CD1c-positive myeloid dendritic cell (primary cell): ENCODE measurements around the gene FAM222A.
A peak's percentile ranks its signal among the peaks of the same experiment; 100 is the strongest.

ENCODE experiments used
- DNase-seq: peaks from one replicate; pipeline ENCODE4 v3.0.0-alpha.2; 2016; ENCODE audit errors: extremely low spot score

The FAM222A gene

DNA sequence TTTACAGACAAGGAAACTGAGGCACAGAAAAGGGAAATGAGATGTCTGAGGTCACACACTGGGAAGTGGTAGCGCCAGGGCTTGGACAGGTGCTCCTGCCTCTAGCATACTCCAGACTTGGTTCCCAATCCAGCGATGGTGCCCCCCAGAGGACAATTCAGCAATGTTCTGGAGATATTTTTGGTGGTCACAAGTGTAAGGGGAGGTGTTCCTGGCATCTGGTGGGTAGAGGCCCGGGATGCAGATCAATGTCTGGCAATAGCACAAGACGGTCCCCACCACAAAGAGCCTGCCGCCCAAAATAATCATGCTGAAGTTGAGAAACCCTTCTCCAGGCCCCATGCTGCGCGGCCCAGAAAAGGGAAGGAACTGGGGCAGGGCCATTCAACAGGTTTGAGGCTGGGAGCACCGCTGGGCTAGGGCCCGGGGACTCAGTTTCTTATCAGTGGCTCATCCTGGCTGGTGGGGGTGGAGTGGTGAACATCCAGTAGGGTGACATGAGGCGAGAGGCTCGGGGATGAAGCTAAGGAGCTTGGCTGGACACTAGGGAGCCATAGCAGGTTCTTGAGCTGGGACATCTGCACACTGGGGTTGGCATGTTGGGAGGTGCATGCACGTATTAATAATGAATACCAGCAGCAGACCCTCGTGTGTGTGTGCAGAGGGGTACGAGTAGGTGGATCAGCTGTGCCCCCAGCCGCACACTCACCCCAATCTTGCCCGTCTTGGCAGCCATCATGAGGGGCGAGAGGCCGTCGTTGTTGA lies 84.5 kb downstream of the FAM222A start:
- no peak for DNase-seq

DNA sequence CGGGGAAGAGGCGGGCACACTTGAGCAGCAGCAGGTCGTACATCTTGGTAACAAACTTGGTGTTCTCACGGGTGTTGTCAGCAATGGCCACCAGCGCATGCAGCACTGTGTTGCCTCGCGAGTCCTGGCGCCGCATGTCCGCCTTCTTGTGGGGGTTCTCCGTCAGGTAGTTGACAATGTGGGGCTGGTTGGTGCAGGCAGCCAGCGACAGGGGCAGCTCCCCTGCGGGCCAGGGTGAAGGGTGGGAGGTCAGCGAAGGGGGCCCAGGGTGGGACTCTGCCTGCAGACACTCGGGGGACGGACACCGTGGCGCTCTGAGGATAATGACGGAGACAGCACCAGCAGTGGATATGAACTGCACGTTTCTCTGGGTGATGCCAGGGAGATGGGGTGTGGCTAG lies 85.1 kb downstream of the FAM222A start:
- no peak for DNase-seq

DNA sequence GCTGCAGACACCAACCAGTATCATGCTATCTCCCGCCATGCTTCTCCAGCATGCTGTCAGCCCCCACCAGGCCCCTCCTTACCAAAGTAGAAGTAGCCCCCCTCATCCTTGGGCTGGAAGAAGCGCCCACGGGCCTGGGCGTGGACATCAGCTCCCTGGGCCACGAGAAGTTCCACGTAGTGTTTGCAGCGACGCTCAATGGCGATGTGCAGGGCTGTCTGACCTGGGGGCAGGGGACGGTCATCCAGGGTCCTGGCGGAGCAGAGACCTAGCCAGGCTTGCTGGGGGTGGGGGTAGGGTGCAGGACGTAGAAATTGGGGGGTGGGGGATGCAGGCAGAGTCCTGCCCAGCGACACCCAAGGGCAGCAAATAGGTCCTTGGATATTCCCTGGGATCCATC lies 86.9 kb downstream of the FAM222A start:
- no peak for DNase-seq

DNA sequence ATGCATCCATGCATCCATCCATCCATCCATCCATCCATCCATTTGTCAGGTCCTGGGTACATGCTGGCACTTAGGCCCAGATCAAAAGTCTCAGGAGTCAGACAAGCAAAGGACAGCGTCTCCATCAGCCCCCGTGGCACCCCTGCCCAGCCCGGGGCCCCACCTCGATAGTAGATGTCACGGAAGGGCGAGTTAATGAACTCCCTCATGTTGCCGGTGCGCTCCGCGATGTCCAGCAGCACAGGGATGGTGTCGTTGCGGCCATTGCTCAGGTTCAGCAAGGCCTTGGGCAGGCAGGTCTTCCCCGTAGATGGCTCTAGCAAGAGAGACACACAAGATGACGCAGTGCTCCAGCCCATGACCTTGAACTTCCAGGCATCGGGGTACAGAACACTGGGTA lies 89.2 kb downstream of the FAM222A start:
- no peak for DNase-seq

DNA sequence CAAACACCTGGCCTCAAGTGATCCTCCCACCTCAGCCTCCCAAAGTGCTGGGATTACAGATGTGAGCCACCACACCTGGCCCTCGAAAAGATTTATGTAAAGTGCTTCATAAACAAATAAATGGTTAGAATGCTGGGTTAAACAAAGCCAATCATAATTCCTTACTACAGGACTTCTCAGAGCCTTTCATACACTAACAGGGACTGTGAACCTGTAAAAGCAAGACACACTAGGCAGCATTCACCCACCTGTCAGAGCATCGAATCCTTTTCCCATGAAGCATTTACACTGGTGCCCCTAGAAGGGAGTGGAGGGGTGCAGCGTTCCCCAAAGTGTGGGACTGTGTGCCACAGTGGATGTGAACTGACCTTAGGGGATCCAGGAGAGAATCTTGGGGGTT lies 90.1 kb downstream of the FAM222A start:
- no peak for DNase-seq

DNA sequence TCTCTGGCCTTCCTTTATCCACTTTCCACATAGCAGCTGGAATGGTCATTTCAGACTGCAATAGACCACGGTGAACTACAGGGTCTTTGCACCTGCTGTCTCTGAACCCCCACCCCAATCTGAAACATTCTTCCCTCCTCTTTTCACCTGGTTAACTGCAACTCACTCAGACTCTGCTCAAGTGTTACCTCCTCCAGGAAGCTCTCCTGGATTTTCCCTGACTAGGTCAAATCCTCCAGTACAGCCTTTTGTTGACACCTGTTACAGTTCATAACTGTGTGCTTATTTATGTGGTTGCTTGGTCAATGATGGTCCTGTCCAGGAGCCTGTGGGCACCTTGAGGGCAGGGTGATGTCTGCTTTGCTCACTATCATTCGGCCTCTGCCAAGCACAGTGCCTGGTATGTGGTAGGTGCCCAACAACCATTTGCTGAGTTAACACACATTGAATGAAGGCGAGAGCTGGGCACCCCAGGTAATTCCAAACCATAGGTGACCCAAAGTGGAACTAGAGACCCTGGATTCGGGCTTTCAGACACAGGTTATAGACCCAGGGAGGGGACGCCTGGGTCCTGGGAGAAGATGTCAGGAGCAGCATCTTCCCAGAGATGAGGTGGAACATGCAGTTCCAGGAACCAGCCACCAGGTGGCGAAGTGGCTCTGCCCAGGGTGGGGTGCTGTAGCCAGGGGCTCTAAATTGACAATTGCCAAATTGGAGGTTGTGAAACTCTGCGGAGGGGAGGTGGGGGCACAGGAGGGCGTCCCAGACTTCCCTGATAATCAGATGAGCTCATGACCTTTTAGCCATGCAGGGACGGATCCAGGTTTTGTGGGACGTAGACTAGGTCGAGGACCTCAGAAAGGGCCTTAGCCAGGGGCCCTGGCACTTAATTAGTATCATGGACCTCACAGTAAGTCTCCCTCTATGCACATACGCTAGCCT lies 91.5 kb downstream of the FAM222A start:
- DNase-seq: peak; percentile 75

DNA sequence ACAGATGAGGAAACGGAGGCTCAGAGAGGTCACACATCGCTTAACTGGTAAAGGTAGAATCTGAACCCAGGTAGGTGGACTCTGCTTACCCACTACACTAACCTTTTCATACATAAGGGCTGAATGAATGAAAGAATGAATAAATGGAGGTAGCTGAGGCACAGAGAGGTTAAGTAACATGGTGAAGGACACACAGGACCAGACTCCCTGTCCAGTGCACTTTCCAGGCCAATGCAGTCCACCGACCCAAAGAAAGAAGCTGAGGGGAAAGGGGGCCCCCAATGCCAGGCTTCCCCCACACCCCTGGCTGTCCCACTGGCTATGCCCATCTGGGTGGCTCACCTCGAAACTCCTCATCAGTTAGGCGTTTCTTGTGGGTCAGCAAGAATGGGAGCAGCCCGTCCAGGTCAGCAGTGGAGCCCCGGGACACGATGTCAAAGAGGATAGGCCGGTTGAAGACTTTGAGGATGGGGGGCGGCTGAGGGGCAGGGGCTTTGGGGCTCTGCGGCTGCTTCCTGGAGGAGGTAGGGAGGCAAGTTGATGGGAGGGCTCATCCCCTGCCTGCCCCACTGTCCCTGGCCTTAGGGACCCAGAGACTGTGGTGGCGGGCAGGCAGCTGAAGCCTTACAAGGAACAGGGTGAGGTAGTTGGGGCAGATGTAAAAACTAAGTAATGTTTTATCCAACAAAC lies 94.5 kb downstream of the FAM222A start:
- DNase-seq: no peak

DNA sequence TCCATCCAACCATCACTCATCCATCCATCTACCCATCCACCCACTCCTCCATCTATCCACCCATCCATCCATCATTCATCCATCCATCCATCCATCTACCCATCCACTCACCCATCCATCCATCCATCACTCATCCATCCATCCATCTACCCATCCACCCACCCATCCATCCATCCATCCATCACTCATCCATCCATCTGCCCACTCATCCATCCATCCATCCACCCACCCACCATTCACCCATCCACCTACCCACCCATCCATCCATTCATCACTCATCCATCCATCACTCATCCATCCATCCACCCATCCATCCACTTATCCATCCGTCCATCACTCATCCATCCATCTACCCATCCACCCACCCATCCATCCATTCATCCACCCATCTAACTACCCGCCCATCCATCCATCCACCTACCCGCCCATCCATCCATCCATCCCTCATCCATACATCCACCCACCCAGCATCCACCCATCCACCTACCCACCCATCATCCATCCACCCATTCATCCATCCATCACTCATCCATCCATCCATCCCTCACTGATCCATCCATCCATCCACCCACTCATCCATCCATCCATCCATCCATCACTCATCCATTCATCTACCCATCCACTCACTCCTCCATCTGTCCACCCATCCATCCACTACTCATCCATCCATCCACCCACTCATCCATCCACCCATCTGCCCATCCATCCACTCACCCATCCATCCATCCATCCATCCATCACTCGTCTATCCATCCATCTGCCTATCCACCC lies 95.4 kb downstream of the FAM222A start:
- no peak for DNase-seq

DNA sequence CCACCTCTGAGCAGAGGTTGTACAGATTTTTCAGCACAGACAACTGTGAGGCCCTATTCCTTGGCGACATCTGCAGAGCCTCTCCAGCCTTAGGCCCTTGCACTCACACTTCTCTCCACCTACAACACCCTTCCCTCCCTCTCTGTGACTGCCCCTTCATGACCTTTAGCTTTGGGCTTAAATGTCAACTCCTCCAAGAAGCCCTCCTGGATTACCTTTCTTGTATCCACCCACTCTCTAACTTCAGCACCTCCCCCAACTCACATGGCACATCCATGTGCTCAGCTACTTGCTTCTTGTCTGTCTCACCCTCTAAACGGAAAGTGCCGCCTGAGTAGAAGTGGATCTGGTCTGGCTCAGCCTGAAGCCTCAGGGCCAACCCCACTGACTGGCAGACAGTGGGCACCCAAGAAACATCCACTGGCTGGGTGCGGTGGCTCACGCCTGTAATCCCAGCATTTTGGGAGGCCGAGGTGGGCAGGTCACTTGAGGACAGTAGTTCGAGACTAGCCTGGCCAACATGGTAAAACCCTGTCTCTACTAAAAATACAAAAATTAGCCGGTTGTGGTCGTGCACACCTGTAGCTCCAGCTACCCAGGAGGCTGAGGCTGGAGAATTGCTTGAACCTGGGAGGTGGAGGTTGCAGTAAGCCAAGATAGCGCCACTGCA lies 97.5 kb downstream of the FAM222A start:
- no peak for DNase-seq

DNA sequence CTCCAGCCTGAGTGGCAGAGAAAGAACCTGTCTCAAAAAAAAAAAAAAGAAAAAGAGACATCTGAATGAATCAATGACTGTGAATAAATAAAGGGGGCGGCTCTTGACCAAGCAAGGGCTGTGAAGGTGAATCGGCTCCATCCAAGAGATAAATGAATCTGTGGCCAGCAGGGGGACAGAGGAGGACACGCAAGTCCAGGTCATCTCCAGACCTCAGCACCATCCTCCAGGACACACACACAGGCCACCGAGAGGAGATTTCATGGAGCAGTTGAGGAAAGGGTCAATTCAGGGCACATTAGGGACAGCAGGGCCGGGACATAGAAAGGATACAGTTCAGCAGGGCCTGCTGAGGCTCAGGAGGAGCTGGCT lies 98.0 kb downstream of the FAM222A start:
- no peak for DNase-seq

DNA sequence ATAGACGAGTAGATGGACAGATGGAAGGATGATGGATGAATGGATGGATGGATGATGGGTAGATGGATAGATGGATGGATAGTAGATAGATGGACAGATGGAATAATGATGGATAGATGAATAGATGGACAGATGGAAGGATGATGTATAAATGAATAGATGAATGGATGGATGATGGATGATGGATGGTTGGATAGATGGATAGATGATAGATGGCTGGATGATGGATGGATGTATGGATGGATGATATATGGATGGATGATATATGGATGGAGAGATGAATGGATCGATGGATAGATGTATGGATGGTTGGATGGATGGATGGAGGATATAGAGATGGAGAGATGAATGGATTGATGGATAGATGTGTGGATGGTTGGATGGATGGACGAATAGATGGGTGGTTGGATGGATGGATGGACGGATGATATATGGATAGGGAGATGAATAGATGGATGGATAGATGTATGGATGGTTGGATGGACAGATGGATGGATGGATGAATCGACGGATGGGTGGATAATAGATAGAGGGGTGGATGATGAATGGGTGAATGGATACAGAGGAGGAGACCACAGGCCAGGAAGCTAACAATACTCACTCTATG lies 100.3 kb downstream of the FAM222A start:
- DNase-seq: no peak

DNA sequence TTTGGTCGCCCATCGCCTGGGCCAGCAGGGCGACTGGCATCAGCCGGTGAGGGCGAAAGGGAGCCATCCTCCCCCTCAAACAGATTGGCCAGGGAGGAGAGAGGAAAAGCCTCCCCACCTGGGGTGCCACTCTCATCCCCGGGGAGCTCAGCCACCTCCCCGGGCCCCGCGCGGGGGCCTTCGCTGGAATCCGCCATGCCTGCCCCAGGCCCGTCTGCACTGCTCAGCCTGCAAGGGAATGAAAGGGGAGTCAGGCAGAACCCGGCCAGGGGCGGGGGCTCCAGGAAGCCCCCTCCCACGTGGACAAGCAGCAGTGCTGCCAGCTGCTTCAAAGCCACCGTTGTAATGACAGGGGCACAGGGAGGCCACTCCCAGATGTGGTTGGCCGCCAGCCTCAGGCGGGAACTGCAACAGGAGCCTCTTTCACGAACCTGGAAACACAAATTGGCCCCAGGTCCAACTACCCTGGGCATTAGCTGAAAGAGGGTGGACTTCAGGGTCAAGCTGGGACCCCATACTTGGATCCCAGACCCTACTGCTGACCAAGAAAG lies 101.0 kb downstream of the FAM222A start:
- no peak for DNase-seq

DNA sequence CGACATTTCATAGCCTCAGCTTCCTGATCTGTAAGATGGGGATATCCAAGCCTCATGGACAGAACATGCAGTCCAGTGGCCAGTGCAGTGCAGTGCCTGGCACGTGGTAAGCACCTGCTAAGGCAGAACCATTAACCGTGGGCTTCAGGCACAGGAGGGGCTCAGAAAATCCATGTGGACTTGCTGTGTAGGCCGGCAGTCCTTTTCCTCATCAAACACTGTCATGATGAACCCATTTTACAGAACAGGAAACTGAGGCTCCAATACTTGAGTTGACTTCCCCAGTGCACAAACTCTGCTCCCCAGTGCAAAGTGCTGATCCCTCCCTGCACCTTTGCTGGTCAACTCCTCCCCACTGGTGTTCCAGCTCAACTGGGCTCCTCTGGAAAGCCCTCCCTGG lies 101.6 kb downstream of the FAM222A start:
- DNase-seq: no peak

DNA sequence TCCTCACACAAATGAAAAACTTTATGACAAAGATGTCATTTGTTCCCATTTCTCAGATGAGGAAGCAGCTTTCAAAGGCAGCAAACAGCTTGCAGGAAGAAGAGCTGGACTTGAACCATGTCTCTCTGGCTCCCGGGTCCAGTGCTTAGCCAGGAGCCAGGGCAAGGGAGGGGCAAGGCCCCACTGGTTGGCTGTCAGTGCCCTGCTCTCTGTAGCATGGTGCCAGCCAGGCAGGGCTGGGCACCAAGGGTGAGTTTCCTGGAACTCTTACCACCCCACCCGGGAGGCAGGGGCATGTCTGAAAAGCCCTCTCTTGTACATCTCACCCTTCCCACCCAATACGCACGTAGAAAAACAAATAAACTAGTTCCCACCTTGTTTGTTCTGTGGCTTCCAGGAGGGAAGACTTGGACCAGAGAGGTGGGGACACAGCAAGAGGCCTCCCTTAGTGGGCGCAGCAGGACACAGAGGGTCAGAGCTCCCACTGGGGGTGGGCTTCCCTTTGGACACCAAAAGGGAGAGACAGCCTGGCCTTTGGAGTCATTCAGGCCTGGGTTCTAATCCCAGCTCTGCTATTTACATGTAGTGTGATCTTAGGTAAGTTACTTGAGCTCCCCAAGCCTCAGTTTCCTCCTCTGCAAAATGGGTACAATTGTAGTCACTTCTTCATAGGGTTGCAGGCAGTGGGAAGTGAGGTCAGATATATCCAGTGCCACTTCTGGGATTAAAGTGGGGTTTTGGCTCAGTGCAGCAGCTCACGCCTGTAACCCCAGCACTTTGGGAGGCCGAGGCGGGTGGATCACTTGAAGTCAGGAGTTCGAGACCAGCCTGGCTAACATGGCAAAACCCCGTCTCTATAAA lies 102.4 kb downstream of the FAM222A start:
- no peak for DNase-seq

DNA sequence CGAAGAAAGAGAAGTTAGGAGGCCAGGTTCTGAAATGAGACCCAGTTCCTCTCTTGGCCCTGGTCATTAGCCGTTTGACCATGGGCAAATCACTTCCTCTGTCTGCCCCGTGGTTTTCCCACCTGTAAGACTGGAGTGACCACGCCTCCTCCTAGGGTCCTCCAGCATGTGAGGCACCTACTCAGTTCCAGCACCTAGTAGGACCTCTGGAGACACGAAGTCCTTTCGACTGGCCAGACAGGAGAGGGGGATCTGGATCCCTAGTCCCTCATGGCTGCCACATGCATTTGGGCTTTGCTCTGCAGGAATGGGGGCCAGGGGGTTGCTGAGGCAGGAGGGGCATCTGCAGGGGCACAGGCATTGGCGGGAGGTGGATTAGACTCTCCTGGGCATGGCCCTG lies 103.2 kb downstream of the FAM222A start:
- peak; percentile 12 for DNase-seq

DNA sequence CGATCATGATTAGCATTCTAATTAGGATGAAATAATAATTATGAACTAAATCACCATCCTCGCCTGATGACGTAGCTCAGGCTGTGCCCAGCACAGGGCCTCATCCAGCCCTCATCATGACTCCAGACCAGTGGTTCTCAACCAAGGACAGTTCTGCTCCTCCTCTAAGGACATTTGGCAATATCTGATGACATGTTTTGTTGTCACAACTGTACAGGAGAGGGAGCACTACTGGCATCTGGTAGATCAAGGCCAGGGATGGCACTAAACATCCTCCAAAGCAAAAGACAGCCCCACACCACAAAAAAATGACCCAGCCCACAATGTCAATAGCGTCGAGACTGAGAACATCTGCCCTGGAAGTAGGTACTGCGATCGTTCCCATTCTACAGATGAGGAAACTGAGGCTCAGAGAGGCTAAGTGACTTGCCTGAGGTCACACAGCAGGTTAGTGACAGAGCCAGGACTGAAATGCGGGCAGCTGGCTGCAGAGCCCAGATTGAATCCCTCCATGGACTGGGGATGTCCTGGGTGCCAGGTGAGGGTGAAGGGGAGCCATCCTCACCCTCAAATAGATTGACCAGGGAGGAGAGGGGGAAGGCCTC lies 104.1 kb downstream of the FAM222A start:
- DNase-seq: no peak

DNA sequence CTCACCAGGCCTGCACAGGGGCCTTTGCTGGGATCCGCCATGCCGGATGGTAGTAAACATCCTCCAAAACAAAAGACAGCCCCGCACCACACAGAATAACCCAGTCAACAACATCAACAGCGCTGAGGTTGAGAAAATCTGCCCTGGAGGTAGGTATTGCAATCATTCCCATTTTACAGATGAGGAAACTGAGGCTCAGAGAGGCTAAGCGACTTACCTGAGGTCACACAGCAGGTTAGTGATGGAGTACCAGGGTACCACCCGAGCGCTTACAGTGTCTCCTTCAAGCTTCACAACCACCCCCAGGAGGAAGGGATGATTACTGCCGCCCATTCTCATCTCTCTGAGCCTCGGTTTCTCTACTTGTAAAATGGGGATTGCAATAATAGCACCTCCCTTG lies 104.6 kb downstream of the FAM222A start:
- no peak for DNase-seq

DNA sequence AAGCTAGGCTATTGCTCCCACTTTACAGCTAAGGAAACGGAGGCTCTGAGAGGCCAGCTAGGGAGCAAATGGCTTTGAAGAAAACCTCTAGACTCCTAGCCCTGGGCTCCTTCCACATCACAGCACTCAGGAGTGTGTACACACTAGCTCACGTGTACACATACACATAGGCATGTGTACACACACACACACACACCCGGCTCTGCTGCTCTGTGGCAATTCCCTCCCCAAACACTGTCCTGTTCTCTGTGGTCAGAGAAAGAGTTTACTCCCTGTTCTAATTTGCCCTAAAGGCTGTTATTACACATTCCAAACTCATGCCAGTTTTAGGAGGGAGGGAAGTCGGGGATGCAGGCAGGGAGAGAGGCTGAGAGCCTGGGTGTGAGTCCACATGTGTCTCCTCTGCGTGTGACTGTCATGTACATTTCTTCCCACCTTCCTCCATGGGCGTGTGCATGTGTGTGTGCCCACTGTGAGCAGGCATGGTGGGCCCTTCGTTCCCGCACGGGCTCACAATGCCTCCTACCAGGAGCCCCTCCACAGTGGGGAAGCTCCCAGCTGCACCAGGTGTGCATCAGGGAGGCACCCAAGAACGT lies 105.4 kb downstream of the FAM222A start:
- no peak for DNase-seq
